GM23248 (cell line): Measurements from ENCODE around the gene ZNF91. TPM values are rescaled to one million over a fixed set of nuclear protein-coding genes. Genes with fewer than 3 reads are reported as not detected.
"Not testable (repeated sequence)": the region's sequence is repeated elsewhere in the genome, so short reads cannot be mapped to it uniquely, and the experiment has no call there.

Experiments used
- DNase-seq: peaks from one replicate; pipeline ENCODE4 v3.0.0-alpha.2; 2015
- H2AFZ ChIP-seq: fragments of 200-600 bp; sonication (generic); 2 replicates; pipeline ENCODE4 v1.6.1; 2016; ENCODE audit warnings: antibody characterized with exemption
- H3F3A ChIP-seq: fragments of 200-600 bp; sonication (generic); 2 replicates; pipeline ENCODE4 v1.6.1; 2016; ENCODE audit warnings: mild to moderate bottlenecking, antibody characterized with exemption, mixed run types; ENCODE audit not compliant: insufficient read depth
- H3K27ac ChIP-seq: fragments of 200-600 bp; sonication (generic); 2 replicates; pipeline ENCODE4 v1.5.1; 2016; ENCODE audit warnings: mild to moderate bottlenecking
- H3K27me3 ChIP-seq: fragments of 200-600 bp; sonication (generic); replicated peaks from 2 replicates; pipeline ENCODE4 v1.6.1; 2016; ENCODE audit warnings: mild to moderate bottlenecking; ENCODE audit not compliant: insufficient read depth
- H3K36me3 ChIP-seq: fragments of 200-600 bp; sonication (generic); 2 replicates; pipeline ENCODE4 v1.6.1; 2016; ENCODE audit warnings: low read depth, mild to moderate bottlenecking
- H3K4me1 ChIP-seq: fragments of 200-600 bp; sonication (generic); 2 replicates; pipeline ENCODE4 v1.6.1; 2016; ENCODE audit warnings: mild to moderate bottlenecking; ENCODE audit not compliant: insufficient read depth
- H3K4me2 ChIP-seq: fragments of 200-600 bp; sonication (generic); one replicate; pipeline ENCODE4 v1.6.1; 2016; ENCODE audit warnings: mild to moderate bottlenecking; ENCODE audit not compliant: unreplicated experiment
- H3K4me3 ChIP-seq: fragments of 200-600 bp; sonication (generic); 2 replicates; pipeline ENCODE4 v1.5.1; 2016; ENCODE audit warnings: mild to moderate bottlenecking
- H3K79me2 ChIP-seq: fragments of 200-600 bp; sonication (generic); 2 replicates; pipeline ENCODE4 v1.6.1; 2016; ENCODE audit warnings: mild to moderate bottlenecking; ENCODE audit not compliant: insufficient read depth
- H3K9ac ChIP-seq: fragments of 200-600 bp; sonication (generic); 2 replicates; pipeline ENCODE4 v1.6.1; 2016; ENCODE audit warnings: mild to moderate bottlenecking
- H3K9me2 ChIP-seq: fragments of 200-600 bp; sonication (generic); 2 replicates; pipeline ENCODE4 v1.6.1; 2016; ENCODE audit warnings: mixed run types, mild to moderate bottlenecking, moderate library complexity; ENCODE audit not compliant: insufficient read depth
- H3K9me3 ChIP-seq: fragments of 200-600 bp; sonication (generic); one replicate; pipeline ENCODE4 v1.6.1; 2017; ENCODE audit warnings: low read depth
- H4K20me1 ChIP-seq: fragments of 200-600 bp; sonication (generic); 2 replicates; pipeline ENCODE4 v1.6.0; 2016; ENCODE audit not compliant: insufficient read depth
- EZH2 ChIP-seq: fragments of 200-600 bp; sonication (generic); IDR thresholded peaks from 2 replicates; pipeline ENCODE4 v1.6.1; 2018; ENCODE audit warnings: antibody characterized with exemption, mild to moderate bottlenecking; ENCODE audit not compliant: insufficient read depth, poor library complexity, severe bottlenecking
- EZH2phosphoT487 ChIP-seq: fragments of 200-600 bp; sonication (generic); IDR thresholded peaks from 2 replicates; pipeline ENCODE4 v1.6.1; 2018; ENCODE audit warnings: antibody characterized with exemption, moderate library complexity, mild to moderate bottlenecking, low read depth; ENCODE audit not compliant: insufficient read depth
- WGBS, 2 experiments: methylation state at CpG; one replicate each; pipeline ENCODE4 v1.1.6; 2015 to 2017; ENCODE audit warnings: low lambda C conversion rate in 2 of 2, low coverage in 1 of 2; ENCODE audit errors: missing lambda C conversion rate in 2 of 2; 5-methylcytosine and 5-hydroxymethylcytosine counted together
- in situ Hi-C: fragments of 300-500 bp; cut with MboI; formaldehyde crosslinking; loops from 2 replicates; pipeline ENCODE4 v1.15.0; 2020
- polyA plus RNA-seq: library from polyadenylated mRNA; unstranded; fragments of >200 nt; fragmentation: Nextera tagmentation; extraction: Ambion mirVana; gene quantifications from 2 replicates; pipeline ENCODE4 v1.2.1, GENCODE V29; 2016
- total RNA-seq: library from RNA; depleted of rRNA; stranded (reverse); fragments of >200 nt; shearing (Covaris generic); gene quantifications from 2 replicates; pipeline ENCODE4 v1.2.3, GENCODE V29; 2014

The ZNF91 gene
- total and polyA plus RNA-seq, 2 experiments from 2014 or later: 8.2 to 10.5 TPM

GRCh38 chr19:23385404-23385803, 9.9 kb downstream of the ZNF91 start:
- no peaks in the 10 kb centered on the region for H4K20me1 ChIP-seq
- in situ Hi-C loops: no loop called here
- DNase-seq: no peak
- H3K9me3 ChIP-seq: no peaks in the 10 kb centered on the region
- no peak overlapping the region for H3K9ac ChIP-seq
- no peak overlapping the region for H2AFZ ChIP-seq
- no peak overlapping the region for H3K4me3 ChIP-seq
- no peak overlapping the region for H3K27ac ChIP-seq
- H3K36me3 ChIP-seq: peaks cover 68% of the 10 kb centered on the region
- 90 to 92% methylated on average over 4 of the region's 4 CpGs for WGBS, 2 experiments
- H3K4me2 ChIP-seq: no peak overlapping the region
- peaks cover 100% of the 10 kb centered on the region for H3K79me2 ChIP-seq
- no peaks in the 10 kb centered on the region for H3K4me1 ChIP-seq
- H3F3A ChIP-seq: no peaks in the 10 kb centered on the region
- no peaks in the 10 kb centered on the region for H3K27me3 ChIP-seq
- no peaks in the 10 kb centered on the region for H3K9me2 ChIP-seq
- TF ChIP-seq EZH2 (no peak), EZH2phosphoT487 (no peak)

GRCh38 chr19:23384858-23385257, 10.4 kb downstream of the ZNF91 start:
- H3K4me2 ChIP-seq: no peak overlapping the region
- DNase-seq: no peak
- H3K9me2 ChIP-seq: no peaks in the 10 kb centered on the region
- peaks cover 70% of the 10 kb centered on the region for H3K36me3 ChIP-seq
- H3K4me1 ChIP-seq: no peaks in the 10 kb centered on the region
- no peaks in the 10 kb centered on the region for H3F3A ChIP-seq
- in situ Hi-C loops: no loop called here
- peaks cover 100% of the 10 kb centered on the region for H3K79me2 ChIP-seq
- no peak overlapping the region for H3K4me3 ChIP-seq
- H3K9ac ChIP-seq: no peak overlapping the region
- no peaks in the 10 kb centered on the region for H3K27me3 ChIP-seq
- no peaks in the 10 kb centered on the region for H3K9me3 ChIP-seq
- 91 to 96% methylated on average over 12 of the region's 12 CpGs for WGBS, 2 experiments
- H4K20me1 ChIP-seq: no peaks in the 10 kb centered on the region
- H3K27ac ChIP-seq: no peak overlapping the region
- TF ChIP-seq EZH2 (no peak), EZH2phosphoT487 (no peak)
- no peak overlapping the region for H2AFZ ChIP-seq

DNA sequence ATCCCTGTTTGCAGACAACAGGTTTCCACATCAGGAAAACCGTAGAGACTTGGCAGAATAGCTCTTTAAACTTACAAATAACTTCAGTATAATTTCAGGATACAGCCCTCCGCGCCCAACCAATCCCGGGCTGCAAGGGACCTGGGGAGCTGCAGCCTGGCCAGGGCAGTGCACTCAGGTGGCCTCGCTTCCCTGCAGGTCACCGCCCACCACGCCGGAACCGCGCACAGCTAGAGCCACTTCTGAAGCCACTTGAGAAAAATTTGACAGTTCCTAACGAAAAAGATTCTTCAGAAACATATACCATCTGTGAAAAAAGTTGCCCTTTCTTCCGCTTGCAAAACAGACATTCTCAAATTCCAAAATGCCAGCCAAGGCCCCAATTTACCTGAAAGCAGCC, 11.1 kb downstream of the ZNF91 start:
- no peaks in the 10 kb centered on the region for H3K4me1 ChIP-seq
- H3K4me2 ChIP-seq: no peak overlapping the region
- no peak for DNase-seq
- no peaks in the 10 kb centered on the region for H3K27me3 ChIP-seq
- in situ Hi-C loops: no loop called here
- no peak overlapping the region for H3K9ac ChIP-seq
- no peak overlapping the region for H2AFZ ChIP-seq
- WGBS, 2 experiments: 95 to 97% methylated on average over 8 to 12 of the region's 12 CpGs
- H3K79me2 ChIP-seq: peaks cover 100% of the 10 kb centered on the region
- H4K20me1 ChIP-seq: no peaks in the 10 kb centered on the region
- TF ChIP-seq EZH2: no peak
- TF ChIP-seq EZH2phosphoT487: no peak
- H3K9me2 ChIP-seq: no peaks in the 10 kb centered on the region
- H3K27ac ChIP-seq: no peak overlapping the region
- H3F3A ChIP-seq: no peaks in the 10 kb centered on the region
- H3K4me3 ChIP-seq: no peak overlapping the region
- peaks cover 77% of the 10 kb centered on the region for H3K36me3 ChIP-seq
- no peaks in the 10 kb centered on the region for H3K9me3 ChIP-seq

GRCh38 chr19:23382955-23383354, 12.3 kb downstream of the ZNF91 start:
- H2AFZ ChIP-seq: no peak overlapping the region
- no peak overlapping the region for H3K27ac ChIP-seq
- H4K20me1 ChIP-seq: no peaks in the 10 kb centered on the region
- in situ Hi-C loops: no loop called here
- no peak for DNase-seq
- H3K36me3 ChIP-seq: peaks cover 78% of the 10 kb centered on the region
- no peak overlapping the region for H3K4me3 ChIP-seq
- peaks cover 100% of the 10 kb centered on the region for H3K79me2 ChIP-seq
- no peak for TF ChIP-seq EZH2
- no peak for TF ChIP-seq EZH2phosphoT487
- no peak overlapping the region for H3K4me2 ChIP-seq
- H3K27me3 ChIP-seq: no peaks in the 10 kb centered on the region
- no peaks in the 10 kb centered on the region for H3K4me1 ChIP-seq
- H3F3A ChIP-seq: no peaks in the 10 kb centered on the region
- no peaks in the 10 kb centered on the region for H3K9me2 ChIP-seq
- no peaks in the 10 kb centered on the region for H3K9me3 ChIP-seq
- H3K9ac ChIP-seq: no peak overlapping the region

- peaks cover 81% of the 10 kb centered on the region for H3K36me3 ChIP-seq
- H4K20me1 ChIP-seq: no peaks in the 10 kb centered on the region
- no peak overlapping the region for H3K9ac ChIP-seq
- peaks cover 100% of the 10 kb centered on the region for H3K79me2 ChIP-seq
- H3K9me3 ChIP-seq: no peaks in the 10 kb centered on the region
- H3K9me2 ChIP-seq: no peaks in the 10 kb centered on the region
- no peak for DNase-seq
- no peak for TF ChIP-seq EZH2phosphoT487
- TF ChIP-seq EZH2: no peak
- no peaks in the 10 kb centered on the region for H3K27me3 ChIP-seq
- no peak overlapping the region for H3K27ac ChIP-seq
- in situ Hi-C loops: no loop called here
- no peaks in the 10 kb centered on the region for H3F3A ChIP-seq
- H3K4me2 ChIP-seq: no peak overlapping the region
- no peak overlapping the region for H3K4me3 ChIP-seq
- no peak overlapping the region for H2AFZ ChIP-seq
- no peaks in the 10 kb centered on the region for H3K4me1 ChIP-seq
Measured at GRCh38 chr19:23381114-23381513, 14.2 kb downstream of the ZNF91 start.

DNA sequence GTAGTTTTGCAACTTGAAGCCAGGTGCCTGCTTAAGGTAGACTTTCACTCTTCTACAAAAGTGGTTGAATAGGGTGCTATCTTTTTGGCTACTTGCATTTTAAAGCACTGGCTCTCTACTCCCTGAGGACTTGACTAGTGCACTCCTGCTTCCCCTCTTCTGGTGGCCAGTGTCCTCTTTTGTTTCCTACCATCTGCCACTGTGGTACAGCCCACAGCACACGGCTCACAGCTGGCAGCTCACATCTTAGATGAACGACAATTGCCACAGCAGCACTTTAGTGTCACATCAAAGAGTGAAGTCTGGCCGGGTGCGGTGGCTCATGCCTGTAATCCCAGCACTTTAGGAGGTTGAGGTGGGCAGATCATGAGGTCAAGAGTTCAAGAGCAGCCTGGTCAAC, 15.6 kb downstream of the ZNF91 start:
- Histone ChIP-seq H3K79me2 (peaks cover 100% of the 10 kb centered on the region), H3K36me3 (peaks cover 80% of the 10 kb centered on the region)
- H2AFZ ChIP-seq, H3K4me1 ChIP-seq, in situ Hi-C loops, H3K9me3 ChIP-seq, H3F3A ChIP-seq, DNase-seq, H4K20me1 ChIP-seq, H3K27ac ChIP-seq, H3K9ac ChIP-seq, H3K9me2 ChIP-seq, H3K4me3 ChIP-seq, H3K4me2 ChIP-seq, H3K27me3 ChIP-seq: not testable (repeated sequence)
- 82 to 89% methylated on average over 3 to 4 of the region's 4 CpGs for WGBS, 2 experiments
